Right lobe of liver (tissue), 4 donors: ENCODE measurements around the gene PODXL2.

Source experiments
- POLR2A ChIP-seq: fragments of 450-650 bp; IDR thresholded peaks from one replicate; pipeline ENCODE4 v1.6.1; 2017; ENCODE audit warnings: antibody characterized with exemption, mild to moderate bottlenecking
- TF ChIP-seq, protein P1 (sequence below), 4 donors: fragments of 200-600 bp in 3 of 4; fragments of 450-650 bp in 1 of 4; IDR thresholded peaks; one replicate each; pipeline versions ENCODE4 v1.5.1 to v1.8.0; 2016 to 2022; ENCODE audit warnings: antibody characterized with exemption in 4 of 4, mild to moderate bottlenecking in 2 of 4
- donor health status: DM: no; HTN: no; CAD: no.
- donor health status: DM: no; HTN: no; CAD: no.
- donor health status: DM: no; HTN: yes; CAD: no.

DNA sequence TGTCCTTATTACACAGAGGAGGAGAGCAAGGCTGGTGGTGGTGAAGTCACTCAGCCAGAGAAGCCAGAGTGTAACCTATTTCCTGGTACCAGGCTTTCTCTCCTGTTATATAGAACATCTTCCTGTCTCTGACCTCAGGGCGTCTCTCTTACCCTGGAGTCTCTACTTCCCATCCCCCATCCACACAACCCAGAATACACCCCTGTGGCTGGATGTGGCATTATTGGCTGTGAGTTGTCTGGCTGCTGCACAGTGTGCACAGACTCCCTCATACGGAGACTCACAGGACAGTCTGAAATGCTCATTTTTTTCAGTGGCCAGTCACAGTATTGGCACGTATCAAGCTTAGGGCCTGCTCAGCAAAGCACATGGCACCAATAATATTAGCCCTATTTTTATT lies 8.6 kb downstream of the PODXL2 start:
- TF ChIP-seq, protein P1, sequence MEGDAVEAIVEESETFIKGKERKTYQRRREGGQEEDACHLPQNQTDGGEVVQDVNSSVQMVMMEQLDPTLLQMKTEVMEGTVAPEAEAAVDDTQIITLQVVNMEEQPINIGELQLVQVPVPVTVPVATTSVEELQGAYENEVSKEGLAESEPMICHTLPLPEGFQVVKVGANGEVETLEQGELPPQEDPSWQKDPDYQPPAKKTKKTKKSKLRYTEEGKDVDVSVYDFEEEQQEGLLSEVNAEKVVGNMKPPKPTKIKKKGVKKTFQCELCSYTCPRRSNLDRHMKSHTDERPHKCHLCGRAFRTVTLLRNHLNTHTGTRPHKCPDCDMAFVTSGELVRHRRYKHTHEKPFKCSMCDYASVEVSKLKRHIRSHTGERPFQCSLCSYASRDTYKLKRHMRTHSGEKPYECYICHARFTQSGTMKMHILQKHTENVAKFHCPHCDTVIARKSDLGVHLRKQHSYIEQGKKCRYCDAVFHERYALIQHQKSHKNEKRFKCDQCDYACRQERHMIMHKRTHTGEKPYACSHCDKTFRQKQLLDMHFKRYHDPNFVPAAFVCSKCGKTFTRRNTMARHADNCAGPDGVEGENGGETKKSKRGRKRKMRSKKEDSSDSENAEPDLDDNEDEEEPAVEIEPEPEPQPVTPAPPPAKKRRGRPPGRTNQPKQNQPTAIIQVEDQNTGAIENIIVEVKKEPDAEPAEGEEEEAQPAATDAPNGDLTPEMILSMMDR (IDR thresholded peaks at IDR 0.05) = no peak
- no peak for TF ChIP-seq POLR2A
